ENCODE data around the gene CDC42EP1.
"Not testable (repeated sequence)": the region's sequence is repeated elsewhere in the genome, so short reads cannot be mapped to it uniquely, and the experiment has no call there.

The CDC42EP1 gene

GRCh38 chr22:37588546-37589215 is 28.4 kb downstream of the CDC42EP1 start:
- no peak for DNase-seq

- DNase-seq, result no peak
These were observed 29.4 kb downstream of the CDC42EP1 start for GRCh38 chr22:37589636-37590035.

- DNase-seq, result not testable (repeated sequence)
These were observed 30.8 kb downstream of the CDC42EP1 start for GRCh38 chr22:37591081-37591480.

DNA sequence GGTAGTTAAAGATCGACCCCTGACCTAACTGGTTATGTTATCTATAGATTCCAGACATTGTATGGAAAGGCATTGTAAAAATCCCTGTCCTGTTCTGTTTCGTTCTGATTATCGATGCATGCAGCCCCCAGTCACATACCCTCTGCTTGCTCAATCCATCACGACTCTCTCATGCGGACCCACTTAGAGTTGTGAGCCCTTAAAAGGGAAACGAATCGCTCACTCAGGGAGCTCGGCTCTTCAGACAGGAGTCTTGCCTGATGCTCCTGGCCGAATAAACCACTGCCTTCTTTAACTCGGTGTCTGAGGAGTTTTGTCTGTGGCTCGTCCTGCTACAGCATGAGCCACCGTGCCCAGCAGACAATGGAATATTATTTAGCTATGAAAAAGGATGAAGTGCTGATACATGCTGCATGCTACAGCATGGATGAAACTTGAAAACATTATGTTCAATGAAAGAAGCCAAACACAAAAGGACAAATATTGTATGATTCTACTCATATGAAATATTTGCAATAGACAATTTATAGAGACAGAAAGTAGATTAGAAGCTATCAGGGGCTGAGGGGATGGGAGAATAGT is 31.6 kb downstream of the CDC42EP1 start:
- no peak for DNase-seq

DNA sequence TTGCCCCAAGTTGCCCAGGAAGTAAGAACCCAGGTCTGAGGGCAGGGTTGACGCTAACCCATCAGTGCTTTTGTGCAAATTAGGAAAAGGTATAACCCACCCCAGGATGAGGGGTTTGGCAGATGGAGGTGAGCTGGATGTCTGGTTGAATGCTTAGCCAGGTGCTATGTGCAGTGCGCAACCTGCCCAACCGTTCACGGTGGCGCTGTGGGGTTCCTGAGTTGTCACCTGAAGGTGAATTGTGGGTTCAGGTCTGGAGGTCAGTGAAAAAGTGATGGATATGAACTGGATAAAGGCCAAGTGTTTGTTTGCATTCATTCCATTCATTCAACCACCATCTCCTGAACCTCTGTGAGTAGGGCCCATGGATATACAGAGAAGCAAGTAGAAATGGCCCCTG is 34.0 kb downstream of the CDC42EP1 start:
- DNase-seq, result no peak

GRCh38 chr22:37599153-37599552 is 38.9 kb downstream of the CDC42EP1 start:
- no peak for DNase-seq

GRCh38 chr22:37601203-37601539 is 40.9 kb downstream of the CDC42EP1 start:
- DNase-seq, result no peak

- no peak for DNase-seq
These were observed 41.5 kb downstream of the CDC42EP1 start for GRCh38 chr22:37601540-37602442.

DNA sequence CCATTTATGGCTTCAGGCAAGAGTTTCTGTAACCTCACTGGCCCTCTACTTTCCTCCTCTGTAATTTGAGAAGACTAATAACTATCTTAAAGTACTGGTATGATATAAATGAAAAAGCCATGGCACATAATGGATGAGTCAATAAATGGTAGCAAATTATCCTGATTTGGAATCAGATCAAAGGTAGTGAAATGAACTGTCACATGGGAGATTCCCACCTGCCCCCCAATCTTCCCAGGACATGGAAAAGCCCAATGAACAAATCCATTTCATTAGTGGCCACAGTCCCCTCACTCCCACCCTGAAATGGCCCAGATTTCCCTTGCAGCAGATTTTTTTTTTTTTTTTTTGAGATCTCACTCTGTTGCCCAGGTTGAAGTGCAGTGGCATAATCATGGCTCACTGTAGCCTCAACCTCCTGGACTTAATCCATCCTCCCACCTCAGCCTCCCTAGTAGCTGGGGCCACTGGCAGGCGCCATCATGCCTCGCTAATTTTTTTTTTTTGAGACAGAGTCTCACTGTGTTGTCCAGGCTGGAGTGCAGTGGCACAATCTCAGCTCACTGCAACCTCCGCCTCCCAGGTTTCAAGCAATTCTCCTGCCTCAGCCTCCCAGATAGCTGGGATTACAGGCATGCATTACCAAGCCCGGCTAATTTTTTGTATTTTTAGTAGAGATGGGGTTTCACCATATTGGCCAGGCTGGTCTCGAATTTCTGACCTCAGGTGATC is 42.4 kb downstream of the CDC42EP1 start:
- DNase-seq, result not testable (repeated sequence)

DNA sequence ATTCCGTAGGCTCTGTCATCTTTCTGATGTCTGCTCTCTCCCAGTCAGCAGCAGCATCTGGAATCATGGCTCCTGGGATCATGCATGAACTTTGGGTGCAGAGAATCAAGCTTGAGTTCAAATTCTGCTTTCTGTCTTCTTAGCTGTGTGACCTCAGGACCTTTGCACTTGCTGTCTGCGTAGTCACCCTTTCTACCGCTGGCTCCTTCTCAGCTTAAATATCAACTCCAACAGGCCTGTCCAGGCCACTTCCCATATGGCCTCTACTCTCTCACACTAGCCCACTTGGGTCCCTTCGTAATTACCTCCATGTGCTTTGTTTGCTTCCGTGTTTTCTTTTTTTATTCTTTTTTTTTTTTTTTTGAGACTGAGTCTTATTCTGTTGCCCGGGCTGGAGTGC is 43.8 kb downstream of the CDC42EP1 start:
- DNase-seq, result no peak

- no peak for DNase-seq
These were observed 44.6 kb downstream of the CDC42EP1 start for GRCh38 chr22:37604875-37605274.

- peak; percentile 38 for DNase-seq
These were observed 47.0 kb downstream of the CDC42EP1 start for GRCh38 chr22:37607010-37607934.

- DNase-seq, result no peak
These were observed 47.7 kb downstream of the CDC42EP1 start for GRCh38 chr22:37607935-37608476.

DNA sequence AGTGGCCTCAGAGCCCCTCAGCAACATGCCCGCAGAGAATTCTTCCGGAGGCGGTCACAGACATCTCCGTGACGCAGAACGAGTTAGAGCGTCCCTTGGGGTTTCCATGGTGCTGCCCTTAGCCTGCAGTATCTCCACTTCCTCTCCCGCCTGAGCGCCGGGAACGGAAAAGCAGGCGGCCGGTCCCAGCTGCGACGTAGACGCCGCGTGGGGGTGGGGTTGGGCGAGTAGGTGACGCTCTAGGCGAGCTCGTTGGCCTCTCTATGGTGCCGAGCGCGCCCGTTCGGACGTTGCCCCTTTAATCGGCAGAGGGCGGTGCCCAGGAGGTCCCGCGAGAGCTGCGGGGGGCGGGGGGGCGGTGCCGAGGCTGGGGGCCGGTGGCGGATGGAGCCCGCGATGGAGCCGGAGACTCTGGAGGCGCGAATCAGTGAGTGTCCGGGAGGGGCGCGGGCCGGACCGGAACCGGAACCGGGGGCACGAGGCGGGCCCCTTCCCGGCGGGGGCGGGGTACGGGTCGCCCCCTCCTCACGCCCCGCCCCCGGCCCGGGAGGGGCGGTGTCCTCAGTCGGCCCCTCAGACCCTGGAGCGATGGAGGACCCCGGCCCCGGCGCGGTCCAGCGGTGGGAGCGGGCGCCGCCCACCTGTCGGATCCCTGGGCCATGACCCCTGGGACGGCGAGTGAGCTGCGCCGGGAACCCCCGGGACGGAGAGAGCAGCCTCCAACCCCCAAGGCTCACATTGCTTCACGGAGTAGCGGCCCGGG is 48.4 kb downstream of the CDC42EP1 start, which contains the start of gene GGA1:
Gene GGA1, plus strand, starts transcription at position 358 of the 763 bp plus-strand sequence. Its CDS starts 27 bp downstream, at position 385.
- peak; percentile 75 for DNase-seq

GRCh38 chr22:37609240-37610152 is 49.2 kb downstream of the CDC42EP1 start:
- no peak for DNase-seq

GRCh38 chr22:37610153-37610475 is 49.8 kb downstream of the CDC42EP1 start:
- not testable (repeated sequence) for DNase-seq

DNA sequence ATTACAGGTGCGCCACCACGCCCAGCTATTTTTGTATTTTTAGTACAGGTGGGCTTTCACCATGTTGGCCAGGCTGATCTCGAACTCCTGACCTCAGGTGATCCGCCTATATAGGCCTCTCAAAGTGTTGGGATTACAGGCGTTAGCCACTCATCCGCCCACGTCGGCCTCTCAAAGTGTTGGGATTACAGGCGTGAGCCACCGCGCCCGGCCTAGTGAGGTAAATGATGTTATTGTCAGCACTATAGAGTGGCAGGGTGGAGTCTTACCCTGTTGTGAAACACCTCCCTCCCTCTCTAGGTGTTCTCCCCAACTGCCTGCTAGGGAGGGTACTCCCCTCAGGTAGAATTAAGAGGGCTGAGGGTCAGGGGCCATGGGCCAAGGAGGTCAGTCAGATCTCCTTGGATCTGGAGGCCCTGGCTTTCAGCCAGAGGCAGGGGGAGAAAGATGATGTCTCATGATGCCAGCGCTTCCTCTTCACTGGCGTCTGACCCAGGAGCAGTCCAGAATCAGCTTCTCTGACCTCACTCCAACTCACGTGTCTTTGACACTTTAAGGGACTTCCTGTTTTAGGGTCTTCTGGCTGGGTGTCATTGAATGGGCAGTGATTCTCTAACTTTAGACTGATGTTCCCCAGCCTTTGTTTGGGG is 50.3 kb downstream of the CDC42EP1 start:
- no peak for DNase-seq

DNA sequence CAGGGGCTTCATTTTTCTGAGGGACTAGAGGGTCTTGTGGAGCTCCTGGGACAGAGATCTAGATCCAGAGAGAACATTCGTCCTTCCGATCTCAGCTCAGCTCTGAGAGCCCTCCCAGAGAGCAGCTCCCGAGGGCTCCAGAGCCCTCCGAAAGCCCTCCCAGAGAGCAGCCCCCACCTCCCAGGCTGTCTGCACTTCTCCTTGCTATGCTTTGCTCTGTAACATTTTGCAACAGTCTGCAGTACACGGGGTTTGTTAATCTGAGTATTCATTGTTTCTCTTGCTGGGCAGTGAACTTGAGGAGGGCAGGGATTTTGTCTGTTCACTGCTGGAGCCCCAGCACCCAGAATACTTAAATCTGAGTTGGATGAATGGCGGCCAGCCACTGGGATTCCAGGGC is 50.9 kb downstream of the CDC42EP1 start:
- DNase-seq, result no peak

All from NCI-H2081 treated with DMSO at 0.1 percent for 48 hours (cell line).